IMR-90 (cell line): ENCODE results near the gene LOC101059915.

ENCODE experiments used
- ATAC-seq: fragments of 200-7000 bp; cut with Tn5 transposase; 2 replicates; pipeline ENCODE4 v1.9.1; 2020; ENCODE audit warnings: low read depth, mild to moderate bottlenecking, moderate library complexity
- BruUV-seq: library from RNA; stranded (reverse); fragments of 400-500 nt; replicated peaks from 2 replicates; lab custom pipeline; 2021; lab: Mats Ljungman, UMichigan
- CTCF ChIA-PET: fragments of 300-600 bp; formaldehyde crosslinking; extraction: SDS; loops from one replicate; lab custom pipeline; 2021; ENCODE audit warnings: antibody characterized with exemption; lab: Yijun Ruan, JAX
- POLR2A ChIA-PET: fragments of 300-600 bp; sonication (Branson Sonifier 250); formaldehyde crosslinking; loops from one replicate; lab custom pipeline; 2022; ENCODE audit warnings: antibody characterized with exemption; ENCODE audit not compliant: unreplicated experiment; lab: Charles Lee
- DNase-seq: peaks from one replicate; pipeline ENCODE4 v3.0.0; 2013
- H2AFZ ChIP-seq: replicated peaks from 2 replicates; pipeline ENCODE3; 2013; ENCODE audit warnings: low read length, mild to moderate bottlenecking; ENCODE audit not compliant: poor library complexity
- H2AK5ac ChIP-seq: 2 replicates; pipeline ENCODE4 v1.6.1; 2013; ENCODE audit warnings: low read depth, low read length, inconsistent platforms
- H2AK9ac ChIP-seq: replicated peaks from 2 replicates; pipeline ENCODE3; 2013; ENCODE audit warnings: mild to moderate bottlenecking, low read depth, low read length, moderate library complexity; ENCODE audit not compliant: poor library complexity
- H2BK120ac ChIP-seq: 2 replicates; pipeline ENCODE4 v1.6.1; 2013; ENCODE audit warnings: low read depth, low read length, inconsistent platforms
- H2BK15ac ChIP-seq: 3 replicates; pipeline ENCODE4 v1.6.1; 2013; ENCODE audit warnings: low read depth, low read length, inconsistent platforms
- H2BK20ac ChIP-seq: 2 replicates; pipeline ENCODE4 v1.6.1; 2013; ENCODE audit warnings: low read depth, mild to moderate bottlenecking, inconsistent platforms, low read length, moderate library complexity
- H2BK5ac ChIP-seq: 2 replicates; pipeline ENCODE4 v1.6.1; 2013; ENCODE audit warnings: mild to moderate bottlenecking, low read depth, low read length, inconsistent platforms; ENCODE audit not compliant: poor library complexity, severe bottlenecking
- H3K14ac ChIP-seq: replicated peaks from 2 replicates; pipeline ENCODE4 v1.6.1; 2013; ENCODE audit warnings: low read depth, low read length, inconsistent platforms
- H3K18ac ChIP-seq: 2 replicates; pipeline ENCODE4 v1.6.1; 2013; ENCODE audit warnings: low read depth, low read length, control low read depth
- H3K23ac ChIP-seq: 2 replicates; pipeline ENCODE4 v1.6.1; 2013; ENCODE audit warnings: low read depth, low read length, inconsistent platforms
- H3K27ac ChIP-seq: 2 replicates; pipeline ENCODE4 v1.5.1; 2013; ENCODE audit warnings: mild to moderate bottlenecking, control low read depth, low read length; ENCODE audit not compliant: insufficient read depth
- H3K27me3 ChIP-seq: 2 replicates; pipeline ENCODE4 v1.6.1; 2013; ENCODE audit warnings: low read length; ENCODE audit not compliant: control insufficient read depth, insufficient read depth
- H3K36me3 ChIP-seq: 2 replicates; pipeline ENCODE4 v1.6.1; 2013; ENCODE audit warnings: low read length, mixed read lengths; ENCODE audit not compliant: control insufficient read depth, insufficient read depth
- H3K4ac ChIP-seq: 2 replicates; pipeline ENCODE4 v1.6.1; 2013; ENCODE audit warnings: low read depth, low read length, inconsistent platforms
- H3K4me1 ChIP-seq: 2 replicates; pipeline ENCODE4 v1.6.1; 2013; ENCODE audit warnings: low read length, mixed read lengths; ENCODE audit not compliant: control insufficient read depth, insufficient read depth
- H3K4me2 ChIP-seq: 2 replicates; pipeline ENCODE4 v1.6.1; 2013; ENCODE audit warnings: low read depth, mild to moderate bottlenecking, control low read depth, low read length, moderate library complexity
- H3K4me3 ChIP-seq: 2 replicates; pipeline ENCODE4 v1.5.1; 2013; ENCODE audit warnings: low read depth, mild to moderate bottlenecking, control low read depth, low read length, moderate library complexity; ENCODE audit not compliant: insufficient read depth
- H3K56ac ChIP-seq: 2 replicates; pipeline ENCODE4 v1.6.1; 2013; ENCODE audit warnings: low read length, inconsistent platforms; ENCODE audit not compliant: insufficient read depth; ENCODE audit errors: extremely low read depth
- H3K79me1 ChIP-seq, 2 experiments: 2 replicates each; pipeline ENCODE4 v1.6.1; 2013; ENCODE audit warnings: low read length in 2 of 2, inconsistent platforms in 1 of 2, low read depth in 1 of 2
- H3K9ac ChIP-seq: 2 replicates; pipeline ENCODE4 v1.6.1; 2013; ENCODE audit warnings: low read depth, low read length, control low read depth
- H3K9me1 ChIP-seq: 2 replicates; pipeline ENCODE4 v1.6.1; 2013; ENCODE audit warnings: low read length, inconsistent platforms; ENCODE audit not compliant: insufficient read depth
- H3K9me3 ChIP-seq: 2 replicates; pipeline ENCODE4 v1.6.1; 2013; ENCODE audit warnings: low read length; ENCODE audit not compliant: control insufficient read depth, insufficient read depth
- H4K20me1 ChIP-seq: 2 replicates; pipeline ENCODE4 v1.6.1; 2013; ENCODE audit warnings: low read length, inconsistent platforms; ENCODE audit not compliant: insufficient read depth
- H4K5ac ChIP-seq: 2 replicates; pipeline ENCODE4 v1.6.1; 2013; ENCODE audit warnings: mild to moderate bottlenecking, low read depth, low read length, control low read depth
- H4K8ac ChIP-seq, 2 experiments: 2 replicates each; pipeline ENCODE4 v1.6.1; 2013; ENCODE audit warnings: low read depth in 2 of 2, low read length in 2 of 2, control low read depth in 1 of 2, inconsistent platforms in 1 of 2
- H4K91ac ChIP-seq: 2 replicates; pipeline ENCODE4 v1.6.1; 2013; ENCODE audit warnings: low read depth, low read length, inconsistent platforms; ENCODE audit not compliant: insufficient read depth
- CEBPB ChIP-seq: IDR thresholded peaks from 2 replicates; pipeline ENCODE4 v1.6.1; 2012; ENCODE audit warnings: low read depth, low read length, improper control_type of control experiment
- CHD1 ChIP-seq: IDR thresholded peaks from 2 replicates; pipeline ENCODE4 v1.6.1; 2012; ENCODE audit warnings: low read depth, low read length, improper control_type of control experiment
- ELK1 ChIP-seq: fragments of 150-350 bp; IDR thresholded peaks from 2 replicates; pipeline ENCODE4 v1.6.1; 2016; ENCODE audit warnings: low read depth, mild to moderate bottlenecking, low read length, moderate library complexity, borderline replicate concordance
- MAFK ChIP-seq: IDR thresholded peaks from 2 replicates; pipeline ENCODE4 v1.6.1; 2012; ENCODE audit warnings: low read depth, low read length, improper control_type of control experiment
- MAZ ChIP-seq: IDR thresholded peaks from 2 replicates; pipeline ENCODE4 v1.6.1; 2012; ENCODE audit warnings: low read depth, mild to moderate bottlenecking, low read length, improper control_type of control experiment, moderate library complexity, borderline replicate concordance
- MXI1 ChIP-seq: IDR thresholded peaks from 2 replicates; pipeline ENCODE4 v1.6.1; 2012; ENCODE audit warnings: low read depth, mild to moderate bottlenecking, low read length, moderate library complexity, borderline replicate concordance
- NFE2L2 ChIP-seq: fragments of 150-350 bp; IDR thresholded peaks from 2 replicates; pipeline ENCODE4 v1.6.1; 2016; ENCODE audit warnings: low read depth, mild to moderate bottlenecking, low read length
- POLR2A ChIP-seq: IDR thresholded peaks from 2 replicates; pipeline ENCODE4 v1.6.1; 2012; ENCODE audit warnings: mild to moderate bottlenecking, low read depth, low read length
- RAD21 ChIP-seq: IDR thresholded peaks from 2 replicates; pipeline ENCODE4 v1.6.1; 2012; ENCODE audit warnings: low read length, improper control_type of control experiment
- RFX5 ChIP-seq: IDR thresholded peaks from 2 replicates; pipeline ENCODE4 v1.8.0; 2012; ENCODE audit warnings: low read depth, mild to moderate bottlenecking, low read length, moderate library complexity
- SMC3 ChIP-seq: fragments of 150-350 bp; IDR thresholded peaks from 2 replicates; pipeline ENCODE4 v1.6.1; 2016; ENCODE audit warnings: low read depth, mild to moderate bottlenecking, antibody characterized with exemption, low read length, moderate library complexity
- USF2 ChIP-seq: fragments of 150-350 bp; IDR thresholded peaks from 2 replicates; pipeline ENCODE4 v1.6.1; 2017; ENCODE audit warnings: mild to moderate bottlenecking, antibody characterized with exemption, low read length, low read depth
- WGBS, 2 experiments: methylation state at CpG; one replicate each; pipeline versions ENCODE4 v1.1.5 to v1.1.7; 2013; ENCODE audit warnings: missing lambda C conversion rate in 2 of 2; ENCODE audit not compliant: insufficient read length in 1 of 2; ENCODE audit errors: extremely low coverage in 2 of 2; 5-methylcytosine and 5-hydroxymethylcytosine counted together
- dilution Hi-C: fragments of 300-500 bp; cut with HindIII; formaldehyde crosslinking; loops from one replicate; pipeline ENCODE4 v1.14.3; 2018; ENCODE audit warnings: low sequenced_read_pairs; ENCODE audit not compliant: unreplicated experiment
- in situ Hi-C: fragments of 300-500 bp; cut with MboI; formaldehyde crosslinking; loops from 3 replicates; pipeline ENCODE4 v1.14.3; 2019; ENCODE audit warnings: low sequenced_read_pairs, inconsistent platforms, mixed read lengths
- intact Hi-C: fragments of 100-400 bp; cut with micrococcal nuclease; formaldehyde crosslinking; loops from 2 replicates; pipeline ENCODE4 v1.10.0; 2022

Gene LOC101059915

GRCh38 chrX:71664889-71665491 lies 2.4 kb upstream of the LOC101059915 start:
- ATAC-seq (no peak), DNase-seq (no peak)
- no peaks in the 10 kb centered on the region; the same call in 1 of the 2 replicates for H3K27me3 ChIP-seq
- in situ Hi-C loops, result loop anchor here (25.0 kb wide), 1 partner anchor 197 kb away; no protein-coding TSS in a partner anchor
- BruUV-seq, result no TSS peak
- H2BK5ac ChIP-seq, result no peak overlapping the region
- H3K9me3 ChIP-seq, result peaks cover 2% of the 10 kb centered on the region; the same call in 1 of the 2 replicates
- no peak overlapping the region for H3K27ac ChIP-seq
- H2AFZ ChIP-seq, result no peak overlapping the region
- H2BK15ac ChIP-seq, result no peak overlapping the region
- ChIA-PET CTCF (no interaction called here), POLR2A (no interaction called here)
- no peaks in the 10 kb centered on the region for H4K20me1 ChIP-seq
- H3K4me2 ChIP-seq, result no peak overlapping the region
- no peaks in the 10 kb centered on the region for H3K4me1 ChIP-seq
- H2BK20ac ChIP-seq, result no peak overlapping the region
- H3K4me3 ChIP-seq, result no peak overlapping the region
- dilution Hi-C loops, result no loop called here
- no peak overlapping the region for H4K91ac ChIP-seq
- no peaks in the 10 kb centered on the region for H3K36me3 ChIP-seq
- intact Hi-C loops, result no loop called here
- no peak overlapping the region for H2AK9ac ChIP-seq
- no peak overlapping the region for H3K56ac ChIP-seq
- no peak overlapping the region for H4K8ac ChIP-seq
- H3K79me1 ChIP-seq, result no peaks in the 10 kb centered on the region
- no peak overlapping the region for H3K14ac ChIP-seq
- WGBS, 2 experiments, result no CpG with 5 or more reads among the region's 16 CpGs
- no peak overlapping the region for H3K9ac ChIP-seq
- H4K5ac ChIP-seq, result no peak overlapping the region
- H3K18ac ChIP-seq, result no peak overlapping the region
- TF ChIP-seq USF2 (no peak), MXI1 (no peak), CHD1 (no peak), MAFK (no peak), RFX5 (no peak), SMC3 (no peak), POLR2A (no peak), NFE2L2 (no peak), CEBPB (no peak), MAZ (no peak), ELK1 (no peak), RAD21 (no peak)
- H3K4ac ChIP-seq, result no peak overlapping the region
- no peak overlapping the region for H2AK5ac ChIP-seq
- no peak overlapping the region for H3K23ac ChIP-seq
- H3K9me1 ChIP-seq, result no peaks in the 10 kb centered on the region
- H2BK120ac ChIP-seq, result no peak overlapping the region
